ENCODE measurements around the gene CANT1.
"Not testable (repeated sequence)": the region's sequence is repeated elsewhere in the genome, so short reads cannot be mapped to it uniquely, and the experiment has no call there.

The CANT1 gene

GRCh38 chr17:79043191-79043930, 33.8 kb upstream of the CANT1 start:
- DNase-seq (ENCODE audit: low read depth in 1 of 2, low spot score in 1 of 2), result no peak

GRCh38 chr17:79042421-79043190, 33.0 kb upstream of the CANT1 start:
- DNase-seq (ENCODE audit: low read depth in 1 of 2, low spot score in 1 of 2), result peak; percentile 49 to 51

GRCh38 chr17:79041723-79042420, 32.3 kb upstream of the CANT1 start:
- no peak for DNase-seq (ENCODE audit: low read depth in 1 of 2, low spot score in 1 of 2)

GRCh38 chr17:79041041-79041570, 31.5 kb upstream of the CANT1 start:
- no peak for DNase-seq (ENCODE audit: low read depth in 1 of 2, low spot score in 1 of 2)

GRCh38 chr17:79039886-79040285, 30.3 kb upstream of the CANT1 start:
- DNase-seq (ENCODE audit: low read depth in 1 of 2, low spot score in 1 of 2), result no peak

GRCh38 chr17:79039171-79039570, 29.6 kb upstream of the CANT1 start:
- DNase-seq (ENCODE audit: low read depth in 1 of 2, low spot score in 1 of 2), result no peak

GRCh38 chr17:79038545-79039135, 29.1 kb upstream of the CANT1 start:
- no peak for DNase-seq (ENCODE audit: low read depth in 1 of 2, low spot score in 1 of 2)

- DNase-seq (ENCODE audit: low read depth in 1 of 2, low spot score in 1 of 2), result no peak
These were observed 27.0 kb upstream of the CANT1 start for GRCh38 chr17:79036596-79036995.

- no peak for DNase-seq (ENCODE audit: low read depth in 1 of 2, low spot score in 1 of 2)
These were observed 26.6 kb upstream of the CANT1 start for GRCh38 chr17:79036181-79036580.

- no peak for DNase-seq (ENCODE audit: low read depth in 1 of 2, low spot score in 1 of 2)
These were observed 26.1 kb upstream of the CANT1 start for GRCh38 chr17:79035686-79036085.

- DNase-seq (ENCODE audit: low read depth in 1 of 2, low spot score in 1 of 2), result no peak
These were observed 25.4 kb upstream of the CANT1 start for GRCh38 chr17:79034931-79035485.

- no peak for DNase-seq (ENCODE audit: low read depth in 1 of 2, low spot score in 1 of 2)
These were observed 24.4 kb upstream of the CANT1 start for GRCh38 chr17:79033741-79034501.

GRCh38 chr17:79033046-79033616, 23.6 kb upstream of the CANT1 start:
- no peak for DNase-seq (ENCODE audit: low read depth in 1 of 2, low spot score in 1 of 2)

GRCh38 chr17:79031996-79032875, 22.7 kb upstream of the CANT1 start:
- no peak for DNase-seq (ENCODE audit: low read depth in 1 of 2, low spot score in 1 of 2)

GRCh38 chr17:79030636-79031035, 21.1 kb upstream of the CANT1 start:
- not testable (repeated sequence) for DNase-seq (ENCODE audit: low read depth in 1 of 2, low spot score in 1 of 2)

- no peak for DNase-seq (ENCODE audit: low read depth in 1 of 2, low spot score in 1 of 2)
These were observed 19.9 kb upstream of the CANT1 start for GRCh38 chr17:79029327-79030009.

GRCh38 chr17:79028496-79029326, 19.1 kb upstream of the CANT1 start:
- DNase-seq (ENCODE audit: low read depth in 1 of 2, low spot score in 1 of 2), result no peak
